IMR-90 (cell line): ENCODE data around the gene URI1. TPM values are rescaled to one million over a fixed set of nuclear protein-coding genes. Genes with fewer than 3 reads are reported as not detected.

Source experiments
- ATAC-seq: fragments of 200-7000 bp; cut with Tn5 transposase; 2 replicates; pipeline ENCODE4 v1.9.1; 2020; ENCODE audit warnings: low read depth, mild to moderate bottlenecking, moderate library complexity
- BruUV-seq: library from RNA; stranded (reverse); fragments of 400-500 nt; replicated peaks from 2 replicates; lab custom pipeline; 2021; lab: Mats Ljungman, UMichigan
- CTCF ChIA-PET: fragments of 300-600 bp; formaldehyde crosslinking; extraction: SDS; loops from one replicate; lab custom pipeline; 2021; ENCODE audit warnings: antibody characterized with exemption; lab: Yijun Ruan, JAX
- POLR2A ChIA-PET: fragments of 300-600 bp; sonication (Branson Sonifier 250); formaldehyde crosslinking; loops from one replicate; lab custom pipeline; 2022; ENCODE audit warnings: antibody characterized with exemption; ENCODE audit not compliant: unreplicated experiment; lab: Charles Lee
- DNase-seq: peaks from one replicate; pipeline ENCODE4 v3.0.0; 2013
- H2AFZ ChIP-seq: replicated peaks from 2 replicates; pipeline ENCODE3; 2013; ENCODE audit warnings: low read length, mild to moderate bottlenecking; ENCODE audit not compliant: poor library complexity
- H2AK5ac ChIP-seq: 2 replicates; pipeline ENCODE4 v1.6.1; 2013; ENCODE audit warnings: low read depth, low read length, inconsistent platforms
- H2AK9ac ChIP-seq: replicated peaks from 2 replicates; pipeline ENCODE3; 2013; ENCODE audit warnings: mild to moderate bottlenecking, low read depth, low read length, moderate library complexity; ENCODE audit not compliant: poor library complexity
- H2BK120ac ChIP-seq: 2 replicates; pipeline ENCODE4 v1.6.1; 2013; ENCODE audit warnings: low read depth, low read length, inconsistent platforms
- H2BK15ac ChIP-seq: 3 replicates; pipeline ENCODE4 v1.6.1; 2013; ENCODE audit warnings: low read depth, low read length, inconsistent platforms
- H2BK20ac ChIP-seq: 2 replicates; pipeline ENCODE4 v1.6.1; 2013; ENCODE audit warnings: low read depth, mild to moderate bottlenecking, inconsistent platforms, low read length, moderate library complexity
- H2BK5ac ChIP-seq: 2 replicates; pipeline ENCODE4 v1.6.1; 2013; ENCODE audit warnings: mild to moderate bottlenecking, low read depth, low read length, inconsistent platforms; ENCODE audit not compliant: poor library complexity, severe bottlenecking
- H3K14ac ChIP-seq: replicated peaks from 2 replicates; pipeline ENCODE4 v1.6.1; 2013; ENCODE audit warnings: low read depth, low read length, inconsistent platforms
- H3K18ac ChIP-seq: 2 replicates; pipeline ENCODE4 v1.6.1; 2013; ENCODE audit warnings: low read depth, low read length, control low read depth
- H3K23ac ChIP-seq: 2 replicates; pipeline ENCODE4 v1.6.1; 2013; ENCODE audit warnings: low read depth, low read length, inconsistent platforms
- H3K27ac ChIP-seq: 2 replicates; pipeline ENCODE4 v1.5.1; 2013; ENCODE audit warnings: mild to moderate bottlenecking, control low read depth, low read length; ENCODE audit not compliant: insufficient read depth
- H3K27me3 ChIP-seq: 2 replicates; pipeline ENCODE4 v1.6.1; 2013; ENCODE audit warnings: low read length; ENCODE audit not compliant: control insufficient read depth, insufficient read depth
- H3K36me3 ChIP-seq: 2 replicates; pipeline ENCODE4 v1.6.1; 2013; ENCODE audit warnings: low read length, mixed read lengths; ENCODE audit not compliant: control insufficient read depth, insufficient read depth
- H3K4ac ChIP-seq: 2 replicates; pipeline ENCODE4 v1.6.1; 2013; ENCODE audit warnings: low read depth, low read length, inconsistent platforms
- H3K4me1 ChIP-seq: 2 replicates; pipeline ENCODE4 v1.6.1; 2013; ENCODE audit warnings: low read length, mixed read lengths; ENCODE audit not compliant: control insufficient read depth, insufficient read depth
- H3K4me2 ChIP-seq: 2 replicates; pipeline ENCODE4 v1.6.1; 2013; ENCODE audit warnings: low read depth, mild to moderate bottlenecking, control low read depth, low read length, moderate library complexity
- H3K4me3 ChIP-seq: 2 replicates; pipeline ENCODE4 v1.5.1; 2013; ENCODE audit warnings: low read depth, mild to moderate bottlenecking, control low read depth, low read length, moderate library complexity; ENCODE audit not compliant: insufficient read depth
- H3K56ac ChIP-seq: 2 replicates; pipeline ENCODE4 v1.6.1; 2013; ENCODE audit warnings: low read length, inconsistent platforms; ENCODE audit not compliant: insufficient read depth; ENCODE audit errors: extremely low read depth
- H3K79me1 ChIP-seq, 2 experiments: 2 replicates each; pipeline ENCODE4 v1.6.1; 2013; ENCODE audit warnings: low read length in 2 of 2, inconsistent platforms in 1 of 2, low read depth in 1 of 2
- H3K9ac ChIP-seq: 2 replicates; pipeline ENCODE4 v1.6.1; 2013; ENCODE audit warnings: low read depth, low read length, control low read depth
- H3K9me1 ChIP-seq: 2 replicates; pipeline ENCODE4 v1.6.1; 2013; ENCODE audit warnings: low read length, inconsistent platforms; ENCODE audit not compliant: insufficient read depth
- H3K9me3 ChIP-seq: 2 replicates; pipeline ENCODE4 v1.6.1; 2013; ENCODE audit warnings: low read length; ENCODE audit not compliant: control insufficient read depth, insufficient read depth
- H4K20me1 ChIP-seq: 2 replicates; pipeline ENCODE4 v1.6.1; 2013; ENCODE audit warnings: low read length, inconsistent platforms; ENCODE audit not compliant: insufficient read depth
- H4K5ac ChIP-seq: 2 replicates; pipeline ENCODE4 v1.6.1; 2013; ENCODE audit warnings: mild to moderate bottlenecking, low read depth, low read length, control low read depth
- H4K8ac ChIP-seq, 2 experiments: 2 replicates each; pipeline ENCODE4 v1.6.1; 2013; ENCODE audit warnings: low read depth in 2 of 2, low read length in 2 of 2, control low read depth in 1 of 2, inconsistent platforms in 1 of 2
- H4K91ac ChIP-seq: 2 replicates; pipeline ENCODE4 v1.6.1; 2013; ENCODE audit warnings: low read depth, low read length, inconsistent platforms; ENCODE audit not compliant: insufficient read depth
- MAFK ChIP-seq: IDR thresholded peaks from 2 replicates; pipeline ENCODE4 v1.6.1; 2012; ENCODE audit warnings: low read depth, low read length, improper control_type of control experiment
- MXI1 ChIP-seq: IDR thresholded peaks from 2 replicates; pipeline ENCODE4 v1.6.1; 2012; ENCODE audit warnings: low read depth, mild to moderate bottlenecking, low read length, moderate library complexity, borderline replicate concordance
- POLR2A ChIP-seq: IDR thresholded peaks from 2 replicates; pipeline ENCODE4 v1.6.1; 2012; ENCODE audit warnings: mild to moderate bottlenecking, low read depth, low read length
- RFX5 ChIP-seq: IDR thresholded peaks from 2 replicates; pipeline ENCODE4 v1.8.0; 2012; ENCODE audit warnings: low read depth, mild to moderate bottlenecking, low read length, moderate library complexity
- SMC3 ChIP-seq: fragments of 150-350 bp; IDR thresholded peaks from 2 replicates; pipeline ENCODE4 v1.6.1; 2016; ENCODE audit warnings: low read depth, mild to moderate bottlenecking, antibody characterized with exemption, low read length, moderate library complexity
- WGBS, 2 experiments: methylation state at CpG; one replicate each; pipeline versions ENCODE4 v1.1.5 to v1.1.7; 2013; ENCODE audit warnings: missing lambda C conversion rate in 2 of 2; ENCODE audit not compliant: insufficient read length in 1 of 2; ENCODE audit errors: extremely low coverage in 2 of 2; 5-methylcytosine and 5-hydroxymethylcytosine counted together
- dilution Hi-C: fragments of 300-500 bp; cut with HindIII; formaldehyde crosslinking; loops from one replicate; pipeline ENCODE4 v1.14.3; 2018; ENCODE audit warnings: low sequenced_read_pairs; ENCODE audit not compliant: unreplicated experiment
- in situ Hi-C: fragments of 300-500 bp; cut with MboI; formaldehyde crosslinking; loops from 3 replicates; pipeline ENCODE4 v1.14.3; 2019; ENCODE audit warnings: low sequenced_read_pairs, inconsistent platforms, mixed read lengths
- intact Hi-C: fragments of 100-400 bp; cut with micrococcal nuclease; formaldehyde crosslinking; loops from 2 replicates; pipeline ENCODE4 v1.10.0; 2022
- polyA plus RNA-seq, 3 experiments: library from polyadenylated mRNA; depleted of rRNA; stranded (reverse); fragments of >200 nt; gene quantifications; 2 replicates each; pipeline ENCODE4 v1.2.3, GENCODE V29; 2012; ENCODE audit warnings: low replicate concordance in 1 of 3
- total RNA-seq: library from RNA; depleted of rRNA; stranded (reverse); fragments of >200 nt; gene quantifications from 2 replicates; pipeline ENCODE4 v1.2.3, GENCODE V29; 2012

The URI1 gene
- total and polyA plus RNA-seq, 2 of the 4 experiments (the other 2 are of a cell fraction), result 43.2 to 45.3 TPM

DNA sequence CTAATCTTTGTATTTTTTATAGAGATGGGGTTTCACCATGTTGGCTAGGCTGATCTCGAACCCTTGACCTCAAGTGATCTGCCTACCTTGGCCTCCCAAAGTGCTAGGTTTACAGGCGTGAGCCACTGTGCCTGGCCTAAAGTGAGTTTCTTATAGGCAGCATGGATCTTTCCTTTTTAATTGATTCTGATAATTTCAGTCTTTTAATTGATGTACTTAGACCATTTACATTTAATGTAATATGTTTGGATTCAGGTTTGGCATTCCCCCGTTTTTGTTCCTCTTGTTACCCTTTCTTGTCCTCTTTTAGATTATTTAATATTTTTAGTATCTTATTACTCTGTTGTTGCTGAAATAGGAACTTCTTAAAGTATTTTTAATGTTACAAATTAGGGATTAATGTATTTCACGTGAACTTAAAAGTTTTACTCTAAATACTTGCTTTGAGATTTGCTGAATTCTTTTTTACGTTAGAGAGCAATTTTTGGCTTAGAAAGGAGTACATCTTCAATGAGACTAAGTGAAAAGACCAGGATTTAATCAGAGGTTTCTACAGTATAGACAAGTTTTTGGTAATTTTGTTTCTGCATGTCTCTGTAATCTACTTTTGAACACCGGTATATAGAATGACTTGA, 50.3 kb downstream of the URI1 start:
- H3K14ac ChIP-seq, result no peak overlapping the region
- no peaks in the 10 kb centered on the region; the same call in 1 of the 2 replicates for H3K36me3 ChIP-seq
- H2BK15ac ChIP-seq, result no peak overlapping the region
- POLR2A ChIA-PET, result no interaction called here
- no peak overlapping the region for H3K4me3 ChIP-seq
- CTCF ChIA-PET, result no interaction called here
- H4K8ac ChIP-seq, result no peak overlapping the region
- H3K4ac ChIP-seq, result no peak overlapping the region
- H2BK20ac ChIP-seq, result no peak overlapping the region
- no peak overlapping the region for H3K4me2 ChIP-seq
- dilution Hi-C loops, result no loop called here
- H4K5ac ChIP-seq, result no peak overlapping the region
- DNase-seq, result no peak
- no peak overlapping the region for H3K27ac ChIP-seq
- intact Hi-C loops, result no loop called here
- TF ChIP-seq MXI1 (no peak), RFX5 (no peak), SMC3 (no peak), MAFK (no peak), POLR2A (no peak)
- no peak overlapping the region for H2AFZ ChIP-seq
- ATAC-seq, result no peak
- no peak overlapping the region for H2BK5ac ChIP-seq
- no peaks in the 10 kb centered on the region for H3K9me1 ChIP-seq
- no peaks in the 10 kb centered on the region for H3K27me3 ChIP-seq
- no peak overlapping the region for H2AK9ac ChIP-seq
- H2AK5ac ChIP-seq, result no peak overlapping the region
- in situ Hi-C loops, result no loop called here
- H3K18ac ChIP-seq, result no peak overlapping the region
- H3K79me1 ChIP-seq, result peaks cover 9 to 15% of the 10 kb centered on the region in 2 experiments; a peak in 3 of 4 replicates
- no peaks in the 10 kb centered on the region for H4K20me1 ChIP-seq
- peaks cover 3% of the 10 kb centered on the region; the same call in 1 of the 2 replicates for H3K9me3 ChIP-seq
- no peak overlapping the region for H3K56ac ChIP-seq
- H3K9ac ChIP-seq, result no peak overlapping the region
- no TSS peak for BruUV-seq
- no peak overlapping the region for H4K91ac ChIP-seq
- no peak overlapping the region for H3K23ac ChIP-seq
- H3K4me1 ChIP-seq, result no peaks in the 10 kb centered on the region
- no CpG with 5 or more reads among the region's 6 CpGs for WGBS, 2 experiments
- H2BK120ac ChIP-seq, result no peak overlapping the region
